LNCaP clone FGC (cell line): ENCODE data around the gene NFIA.

Experiments
- DNase-seq: peaks from one replicate; pipeline ENCODE4 v3.0.0-alpha.2; 2011; ENCODE audit warnings: low read depth
- H3K4me3 ChIP-seq: 2 replicates; pipeline ENCODE4 v1.5.1; 2011; ENCODE audit warnings: mild to moderate bottlenecking, low read depth, low read length, control low read depth
- TF ChIP-seq, protein P1 (sequence below): IDR thresholded peaks from 2 replicates; pipeline ENCODE4 v1.5.1; 2012; ENCODE audit warnings: mild to moderate bottlenecking; ENCODE audit not compliant: control insufficient read depth, insufficient read depth; ENCODE audit errors: extremely low read depth

NFIA gene

DNA sequence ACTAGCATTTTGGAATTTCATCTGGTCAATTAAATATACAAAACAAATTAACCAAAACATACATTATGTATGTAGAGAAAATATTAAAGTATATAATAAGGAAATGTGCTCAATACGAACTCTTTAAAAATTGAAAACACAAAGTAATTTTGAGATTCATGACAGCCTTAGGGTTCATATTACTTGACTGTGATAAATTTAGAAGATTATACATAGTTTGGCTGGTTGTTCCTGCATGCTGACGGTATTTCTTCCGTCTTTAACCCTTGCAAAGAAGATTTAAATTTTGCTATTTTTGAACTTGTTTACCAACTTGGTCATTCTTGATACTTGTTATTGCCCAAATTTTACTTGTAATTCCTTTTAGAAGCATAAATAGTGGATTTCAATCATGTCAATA is 298.2 kb downstream of the NFIA start:
- DNase-seq, result no peak
- TF ChIP-seq, protein P1, sequence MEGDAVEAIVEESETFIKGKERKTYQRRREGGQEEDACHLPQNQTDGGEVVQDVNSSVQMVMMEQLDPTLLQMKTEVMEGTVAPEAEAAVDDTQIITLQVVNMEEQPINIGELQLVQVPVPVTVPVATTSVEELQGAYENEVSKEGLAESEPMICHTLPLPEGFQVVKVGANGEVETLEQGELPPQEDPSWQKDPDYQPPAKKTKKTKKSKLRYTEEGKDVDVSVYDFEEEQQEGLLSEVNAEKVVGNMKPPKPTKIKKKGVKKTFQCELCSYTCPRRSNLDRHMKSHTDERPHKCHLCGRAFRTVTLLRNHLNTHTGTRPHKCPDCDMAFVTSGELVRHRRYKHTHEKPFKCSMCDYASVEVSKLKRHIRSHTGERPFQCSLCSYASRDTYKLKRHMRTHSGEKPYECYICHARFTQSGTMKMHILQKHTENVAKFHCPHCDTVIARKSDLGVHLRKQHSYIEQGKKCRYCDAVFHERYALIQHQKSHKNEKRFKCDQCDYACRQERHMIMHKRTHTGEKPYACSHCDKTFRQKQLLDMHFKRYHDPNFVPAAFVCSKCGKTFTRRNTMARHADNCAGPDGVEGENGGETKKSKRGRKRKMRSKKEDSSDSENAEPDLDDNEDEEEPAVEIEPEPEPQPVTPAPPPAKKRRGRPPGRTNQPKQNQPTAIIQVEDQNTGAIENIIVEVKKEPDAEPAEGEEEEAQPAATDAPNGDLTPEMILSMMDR, result no peak
- H3K4me3 ChIP-seq, result no peak overlapping the region

DNA sequence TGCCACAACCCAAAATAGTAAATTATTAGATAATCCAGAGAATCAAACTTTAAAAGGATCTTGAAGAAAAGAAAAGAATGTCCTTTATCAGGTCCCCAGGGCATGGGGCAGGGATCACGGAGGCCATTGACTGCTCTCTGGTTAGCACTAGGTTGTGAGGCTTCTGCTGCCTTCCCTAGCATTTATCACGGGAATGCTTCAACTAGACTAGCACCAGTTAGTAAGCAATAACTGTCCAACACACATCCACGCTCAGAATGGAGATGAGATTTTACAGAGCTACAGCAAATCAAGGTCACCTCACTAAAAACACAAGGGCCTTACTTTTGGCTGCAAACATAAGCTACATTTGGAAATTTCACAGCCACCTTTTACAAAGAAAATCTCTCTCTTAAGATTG is 304.0 kb downstream of the NFIA start:
- H3K4me3 ChIP-seq, result no peak overlapping the region
- no peak for DNase-seq
- TF ChIP-seq, protein P1, result no peak

- H3K4me3 ChIP-seq, result no peak overlapping the region
- DNase-seq, result no peak
- TF ChIP-seq, protein P1, result no peak
These were observed 304.4 kb downstream of the NFIA start for GRCh38 chr1:61386770-61387169.

GRCh38 chr1:61387829-61388228 is 305.5 kb downstream of the NFIA start:
- H3K4me3 ChIP-seq, result no peak overlapping the region
- DNase-seq, result no peak
- TF ChIP-seq, protein P1, result no peak

DNA sequence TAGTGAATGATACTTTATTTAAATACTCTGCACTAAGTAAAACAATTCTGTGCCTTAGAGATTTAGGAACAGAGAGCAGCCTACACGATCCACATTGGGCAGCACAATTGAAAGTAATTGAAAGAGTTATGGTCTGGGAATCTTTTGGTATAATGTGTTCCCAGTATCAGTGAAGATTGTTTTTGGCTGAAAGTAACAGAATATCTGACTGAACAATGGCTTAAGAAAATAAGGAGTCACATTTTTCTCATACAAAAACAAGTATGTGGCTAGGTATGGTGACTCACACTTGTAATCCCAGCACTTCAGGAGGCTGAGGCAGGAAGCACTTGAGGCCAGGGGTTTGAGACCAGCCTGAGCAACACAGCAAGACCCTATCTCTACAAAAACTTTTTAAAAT is 306.2 kb downstream of the NFIA start:
- no peak for DNase-seq
- H3K4me3 ChIP-seq, result no peak overlapping the region
- TF ChIP-seq, protein P1, result no peak

GRCh38 chr1:61389194-61389925 is 307.0 kb downstream of the NFIA start:
- H3K4me3 ChIP-seq, result no peak overlapping the region
- no peak for DNase-seq
- TF ChIP-seq, protein P1, result no peak
